Lung (tissue), 12 donors: ENCODE data around the gene OLIG3. TPM values are rescaled to one million over a fixed set of nuclear protein-coding genes. Genes with fewer than 3 reads are reported as not detected.

Experiments used
- ATAC-seq: fragments of 200-7000 bp; cut with Tn5 transposase; one replicate; pipeline ENCODE4 v1.9.1; 2020; ENCODE audit warnings: moderate number of reproducible peaks; ENCODE audit not compliant: insufficient read depth, low FRiP score
- DNase-seq, 3 donors: peaks; one replicate each; pipeline ENCODE4 v3.0.0-alpha.2; 2013 to 2017
- H3K27ac ChIP-seq, 2 donors: one replicate each; pipeline ENCODE4 v1.5.1; 2013; ENCODE audit warnings: mild to moderate bottlenecking in 2 of 2, moderate library complexity in 2 of 2, control low read depth in 1 of 2, inconsistent platforms in 1 of 2, low read depth in 1 of 2, low read length in 1 of 2
- H3K27me3 ChIP-seq, 3 donors: one replicate each; pipeline ENCODE4 v1.5.1; 2013; ENCODE audit warnings: low read length in 2 of 3; ENCODE audit not compliant: control insufficient read depth in 3 of 3, insufficient read depth in 3 of 3
- H3K36me3 ChIP-seq, 4 donors: one replicate each; pipeline ENCODE4 v1.5.1; 2013; ENCODE audit warnings: low read length in 4 of 4, mild to moderate bottlenecking in 1 of 4, moderate library complexity in 1 of 4; ENCODE audit not compliant: control insufficient read depth in 4 of 4, insufficient read depth in 4 of 4
- H3K4me1 ChIP-seq, 5 donors: one replicate each; pipeline ENCODE4 v1.5.1; 2013; ENCODE audit warnings: low read length in 5 of 5, mild to moderate bottlenecking in 2 of 5, moderate library complexity in 1 of 5; ENCODE audit not compliant: control insufficient read depth in 5 of 5, insufficient read depth in 5 of 5
- H3K4me3 ChIP-seq: one replicate; pipeline ENCODE4 v1.5.1; 2013; ENCODE audit warnings: mild to moderate bottlenecking, control low read depth, moderate library complexity
- H3K9ac ChIP-seq, 2 donors: one replicate each; pipeline ENCODE4 v1.5.1; 2013; ENCODE audit warnings: low read length in 2 of 2, control low read depth in 1 of 2; ENCODE audit not compliant: insufficient read depth in 1 of 2
- H3K9me3 ChIP-seq, 4 donors: one replicate each; pipeline ENCODE4 v1.5.1; 2013; ENCODE audit warnings: low read length in 3 of 4, mild to moderate bottlenecking in 1 of 4, moderate library complexity in 1 of 4; ENCODE audit not compliant: control insufficient read depth in 4 of 4, insufficient read depth in 3 of 4
- WGBS, 2 donors: extraction: QIAGEN DNeasy Blood & Tissue Kit; methylation state at CpG; one replicate each; pipeline ENCODE4 v1.1.7; 2013; 5-methylcytosine and 5-hydroxymethylcytosine counted together
- polyA plus RNA-seq, 2 donors: library from polyadenylated mRNA; stranded (reverse); fragments of 200-250 nt; gene quantifications; one replicate each; pipeline ENCODE4 v1.2.1, GENCODE V29; 2013
- total RNA-seq, 2 donors: library from RNA; depleted of rRNA in 1 of 2; stranded (reverse); fragments of >200 nt in 1 of 2; gene quantifications; one replicate each; pipeline ENCODE4 v1.2.1, GENCODE V29; 2014 to 2021
- TF ChIP-seq, protein P1 (sequence below): IDR thresholded peaks from 2 replicates; pipeline ENCODE4 v1.5.1; 2012; ENCODE audit warnings: mild to moderate bottlenecking; ENCODE audit errors: control extremely low read depth, extremely low read depth
- donor health status: control.
- donor health status: control.
- donor health status: Bipolar disorder and iron deficiency.
- donor health status: healthy.
- donor health status: DM: yes; HTN: yes; CAD: no.

The OLIG3 gene
- total and polyA plus RNA-seq, 4 donors = not detected

DNA sequence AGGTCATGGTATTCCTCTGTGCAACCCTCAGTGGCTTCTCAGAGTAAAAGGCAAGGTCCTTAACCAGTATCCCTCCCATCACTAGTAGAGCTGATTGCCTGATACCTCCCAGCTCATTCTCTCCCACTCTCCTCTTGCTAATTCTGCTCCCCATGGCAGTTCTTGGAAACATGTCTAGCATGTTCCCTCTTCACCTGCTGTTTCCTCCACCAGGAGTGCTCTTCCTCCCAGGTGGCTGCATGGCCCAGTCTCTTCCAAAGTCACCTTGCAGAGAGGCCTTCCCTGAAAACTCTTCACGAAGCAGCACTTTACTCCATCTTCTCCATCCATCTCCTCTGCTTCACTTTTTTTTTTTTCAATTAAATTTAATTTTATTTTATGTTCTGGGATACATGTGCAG is 36.2 kb upstream of the OLIG3 start:
- no peak overlapping the region for H3K9ac ChIP-seq
- H3K4me1 ChIP-seq = no peaks in the 10 kb centered on the region
- no peak for DNase-seq
- no peak overlapping the region for H3K4me3 ChIP-seq
- TF ChIP-seq, protein P1, sequence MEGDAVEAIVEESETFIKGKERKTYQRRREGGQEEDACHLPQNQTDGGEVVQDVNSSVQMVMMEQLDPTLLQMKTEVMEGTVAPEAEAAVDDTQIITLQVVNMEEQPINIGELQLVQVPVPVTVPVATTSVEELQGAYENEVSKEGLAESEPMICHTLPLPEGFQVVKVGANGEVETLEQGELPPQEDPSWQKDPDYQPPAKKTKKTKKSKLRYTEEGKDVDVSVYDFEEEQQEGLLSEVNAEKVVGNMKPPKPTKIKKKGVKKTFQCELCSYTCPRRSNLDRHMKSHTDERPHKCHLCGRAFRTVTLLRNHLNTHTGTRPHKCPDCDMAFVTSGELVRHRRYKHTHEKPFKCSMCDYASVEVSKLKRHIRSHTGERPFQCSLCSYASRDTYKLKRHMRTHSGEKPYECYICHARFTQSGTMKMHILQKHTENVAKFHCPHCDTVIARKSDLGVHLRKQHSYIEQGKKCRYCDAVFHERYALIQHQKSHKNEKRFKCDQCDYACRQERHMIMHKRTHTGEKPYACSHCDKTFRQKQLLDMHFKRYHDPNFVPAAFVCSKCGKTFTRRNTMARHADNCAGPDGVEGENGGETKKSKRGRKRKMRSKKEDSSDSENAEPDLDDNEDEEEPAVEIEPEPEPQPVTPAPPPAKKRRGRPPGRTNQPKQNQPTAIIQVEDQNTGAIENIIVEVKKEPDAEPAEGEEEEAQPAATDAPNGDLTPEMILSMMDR = no peak
- 79 to 90% methylated on average over 1 of the region's 1 CpG for WGBS, 2 donors
- H3K36me3 ChIP-seq = no peaks in the 10 kb centered on the region
- H3K27ac ChIP-seq = no peak overlapping the region
- no peak for ATAC-seq
- peaks cover 0 to 2% (median 0%) of the 10 kb centered on the region in 4 donors for H3K9me3 ChIP-seq
- no peaks in the 10 kb centered on the region for H3K27me3 ChIP-seq

DNA sequence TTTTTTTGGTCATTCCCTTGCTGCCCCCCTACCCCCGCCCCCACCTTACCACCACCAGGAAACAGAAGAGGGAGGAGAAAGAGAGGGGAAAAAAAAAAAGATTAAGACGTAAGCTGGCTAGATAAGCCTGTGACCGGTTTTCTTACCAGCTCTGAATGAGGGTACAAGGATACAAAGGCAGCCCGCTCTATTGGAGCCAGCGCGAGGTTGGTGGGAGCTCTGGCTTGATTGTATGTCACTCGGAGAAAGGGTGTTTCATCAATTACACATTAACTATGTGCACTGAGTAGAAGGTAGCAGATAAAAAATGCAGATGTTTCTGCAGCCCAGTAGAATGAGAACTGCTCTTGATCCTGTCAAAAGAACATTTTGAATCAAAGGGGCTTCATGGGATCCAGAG is 28.6 kb upstream of the OLIG3 start:
- ATAC-seq (no peak), DNase-seq (no peak)
- Histone ChIP-seq H3K36me3 (no peaks in the 10 kb centered on the region), H3K4me3 (no peak overlapping the region), H3K9me3 (peaks cover 0 to 2% (median 0%) of the 10 kb centered on the region in 4 donors), H3K9ac (no peak overlapping the region), H3K27ac (no peak overlapping the region), H3K27me3 (peaks cover 0 to 20% (median 10%) of the 10 kb centered on the region in 3 donors), H3K4me1 (no peaks in the 10 kb centered on the region)
- TF ChIP-seq, protein P1 = no peak
- WGBS, 2 donors = 49 to 54% methylated on average over 7 of the region's 7 CpGs

DNA sequence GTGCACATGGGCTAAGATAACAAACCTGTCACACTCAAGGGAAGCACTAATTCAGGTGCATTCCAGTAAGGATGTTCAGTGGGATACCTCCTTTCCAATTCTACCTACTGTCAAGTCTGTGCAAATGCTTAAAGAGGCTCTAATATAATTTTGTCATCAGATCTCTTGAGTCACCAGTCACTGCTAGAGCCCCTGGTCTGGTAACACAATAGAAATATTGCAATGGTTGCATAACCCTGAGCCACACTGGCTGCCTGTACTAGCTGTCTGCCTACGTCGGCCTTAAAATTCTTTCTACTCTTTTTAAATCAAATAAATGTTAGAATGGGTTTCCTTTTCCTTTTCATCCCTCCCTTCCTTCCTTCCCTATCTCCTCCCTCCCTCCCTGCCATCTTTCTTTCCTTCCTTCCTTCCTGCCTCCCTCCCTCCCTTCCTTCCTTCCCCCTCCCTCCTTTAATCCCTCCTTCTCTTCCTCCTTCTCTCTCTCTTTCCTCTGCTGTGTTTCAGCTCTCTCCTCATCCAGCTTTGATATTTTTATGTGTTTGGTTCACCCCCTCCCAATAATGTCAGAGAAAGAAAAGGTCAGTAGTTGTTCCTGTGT is 28.1 kb upstream of the OLIG3 start:
- peaks cover 0 to 24% (median 16%) of the 10 kb centered on the region in 3 donors for H3K27me3 ChIP-seq
- 44 to 48% methylated on average over 2 of the region's 2 CpGs for WGBS, 2 donors
- no peaks in the 10 kb centered on the region for H3K4me1 ChIP-seq
- DNase-seq = no peak
- H3K9me3 ChIP-seq = peaks cover 0 to 2% (median 0%) of the 10 kb centered on the region in 4 donors
- no peaks in the 10 kb centered on the region for H3K36me3 ChIP-seq
- H3K9ac ChIP-seq = no peak overlapping the region
- no peak overlapping the region for H3K4me3 ChIP-seq
- TF ChIP-seq, protein P1 = no peak
- no peak for ATAC-seq
- no peak overlapping the region for H3K27ac ChIP-seq

DNA sequence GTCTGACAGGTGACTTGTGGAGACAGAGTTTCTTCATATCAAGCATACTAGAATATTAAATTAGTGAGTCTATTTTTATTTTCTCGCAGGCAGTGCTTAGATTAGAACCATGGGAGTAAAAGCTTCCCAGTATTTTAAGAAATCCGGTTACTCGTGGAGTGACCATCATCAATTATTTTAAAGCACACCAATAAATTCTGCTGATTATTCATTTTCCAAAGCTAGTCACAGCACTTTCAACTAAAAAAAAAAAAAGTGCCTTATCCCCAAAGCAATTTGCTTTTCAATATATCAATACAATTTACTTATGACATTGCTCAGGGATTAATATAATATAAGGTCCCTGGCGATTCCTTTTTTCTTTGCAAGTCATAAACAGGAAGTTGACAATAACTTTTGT is 26.3 kb upstream of the OLIG3 start:
- H3K27ac ChIP-seq = no peak overlapping the region
- H3K27me3 ChIP-seq = peaks cover 2 to 42% (median 33%) of the 10 kb centered on the region in 3 donors
- TF ChIP-seq, protein P1 = no peak
- H3K4me1 ChIP-seq = no peaks in the 10 kb centered on the region
- H3K9ac ChIP-seq = no peak overlapping the region
- no peak overlapping the region for H3K4me3 ChIP-seq
- ATAC-seq = no peak
- H3K36me3 ChIP-seq = no peaks in the 10 kb centered on the region
- 85 to 87% methylated on average over 4 of the region's 4 CpGs for WGBS, 2 donors
- no peak for DNase-seq
- no peaks in the 10 kb centered on the region for H3K9me3 ChIP-seq
